GM21786 (cell line): ENCODE results near the gene TAF11L10.
"Not testable (repeated sequence)": the region's sequence is repeated elsewhere in the genome, so short reads cannot be mapped to it uniquely, and the experiment has no call there.

Source experiments
- ATAC-seq: cut with Tn5 transposase; IDR thresholded peaks from one replicate; pipeline ENCODE4 v1.9.1; 2021; ENCODE audit not compliant: unreplicated experiment

TAF11L10 gene

DNA sequence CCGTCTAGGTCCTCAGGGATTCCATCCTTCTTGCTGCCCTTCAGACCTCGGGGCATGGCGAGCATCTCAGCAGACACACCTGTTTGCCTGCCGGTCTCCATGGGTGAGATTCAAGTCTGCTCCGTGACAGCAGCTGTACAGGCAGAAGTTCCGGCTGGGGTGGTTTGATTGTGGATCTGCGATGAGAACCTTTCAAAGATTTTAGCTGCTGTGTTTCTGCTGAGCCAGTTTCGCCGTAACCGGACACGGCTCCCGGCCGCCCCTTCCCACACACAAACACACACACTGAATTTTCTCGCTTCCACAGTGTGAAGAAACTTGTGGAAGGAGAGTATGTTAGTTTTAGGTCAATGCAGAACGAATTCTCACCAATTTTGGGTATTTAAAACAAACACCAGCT, at the start of gene TAF11L10:
Gene TAF11L10, minus strand, starts transcription at position 101 of the 400 bp plus-strand sequence.
- ATAC-seq, result not testable (repeated sequence)

DNA sequence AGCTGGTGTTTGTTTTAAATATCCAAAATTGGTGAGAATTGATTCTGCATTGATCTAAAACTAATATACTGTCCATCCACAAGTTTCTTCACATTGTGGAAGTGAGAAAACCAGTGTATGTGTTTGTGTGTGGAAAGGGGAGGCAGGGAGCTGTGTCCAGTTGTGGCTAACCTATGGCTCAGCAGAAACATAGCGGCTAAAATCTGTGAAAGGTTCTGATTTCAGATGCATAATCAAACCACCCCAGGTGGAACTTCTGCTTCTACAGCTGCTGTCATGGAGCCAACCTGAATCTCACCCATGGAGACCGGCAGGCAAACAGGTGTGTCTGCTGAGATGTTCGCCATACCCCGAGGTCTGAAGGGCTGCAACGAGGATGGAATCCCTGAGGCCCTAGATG, 36.5 kb upstream of the TAF11L10 start, which contains the start of gene TAF11L14:
Gene TAF11L14, plus strand, starts transcription at position 301 of the 400 bp plus-strand sequence.
- ATAC-seq, result no peak

DNA sequence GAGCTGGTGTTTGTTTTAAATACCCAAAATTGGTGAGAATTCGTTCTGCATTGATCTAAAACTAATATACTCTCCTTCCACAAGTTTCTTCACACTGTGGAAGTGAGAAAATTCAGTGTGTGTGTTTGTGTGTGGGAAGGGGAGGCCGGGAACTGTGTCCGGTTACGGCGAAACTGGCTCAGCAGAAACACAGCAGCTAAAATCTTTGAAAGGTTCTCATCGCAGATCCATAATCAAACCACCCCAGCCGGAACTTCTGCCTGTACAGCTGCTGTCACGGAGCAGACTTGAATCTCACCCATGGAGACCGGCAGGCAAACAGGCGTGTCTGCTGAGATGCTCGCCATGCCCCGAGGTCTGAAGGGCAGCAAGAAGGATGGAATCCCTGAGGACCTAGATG, 34.2 kb upstream of the TAF11L10 start, which contains the start of gene TAF11L13:
Gene TAF11L13, plus strand, starts transcription at position 301 of the 400 bp plus-strand sequence.
- ATAC-seq, result not testable (repeated sequence)

DNA sequence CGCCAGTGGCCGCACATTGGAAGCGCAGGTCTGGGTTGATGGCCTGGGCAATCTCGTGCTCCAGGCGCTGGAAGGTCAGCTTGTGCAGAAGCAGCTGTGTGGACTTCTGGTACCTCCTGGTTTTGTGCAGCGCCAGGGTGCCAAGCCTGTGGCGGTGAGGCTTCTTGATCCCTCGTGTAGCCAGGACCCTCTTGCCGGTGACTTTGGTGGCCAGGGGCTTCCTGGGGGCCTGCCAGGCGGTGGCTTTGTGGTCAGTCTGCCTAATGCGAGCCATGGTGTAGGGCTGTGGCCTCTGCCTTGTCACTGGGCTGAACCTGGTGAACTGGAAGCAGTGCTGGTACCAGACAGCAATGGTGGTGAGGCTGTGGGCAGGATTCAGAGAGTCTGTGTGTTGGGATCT, 28.1 kb upstream of the TAF11L10 start:
- ATAC-seq, result no peak

- no peak for ATAC-seq
Observed at GRCh38 chr5:17620627-17621026, 23.0 kb upstream of the TAF11L10 start.

DNA sequence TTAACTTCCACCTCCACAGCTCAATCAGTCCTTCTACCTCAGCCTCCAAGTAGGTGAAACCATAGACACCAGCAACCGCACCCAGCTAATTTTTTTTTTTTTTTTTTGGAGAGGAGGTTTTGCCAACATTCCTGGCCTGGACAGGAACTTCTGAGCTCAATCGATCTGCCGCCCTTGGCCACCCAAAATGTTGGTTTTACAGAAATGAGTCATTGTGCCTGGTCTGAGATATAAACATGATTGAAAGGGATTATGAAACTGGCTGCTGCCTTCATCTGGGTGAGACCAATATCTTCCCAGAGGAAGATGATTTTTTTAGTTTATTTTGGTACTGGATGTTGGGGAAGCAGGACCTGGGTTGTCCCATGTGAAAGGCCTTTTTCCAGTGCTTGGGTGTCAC, 21.7 kb upstream of the TAF11L10 start:
- ATAC-seq, result no peak

- ATAC-seq, result no peak
Observed at GRCh38 chr5:17614872-17615605, 17.4 kb upstream of the TAF11L10 start.

- ATAC-seq, result not testable (repeated sequence)
Observed at GRCh38 chr5:17610092-17610491, 12.5 kb upstream of the TAF11L10 start, which contains the start of gene TAF11L12. TSS of gene TAF11L12 (plus strand) at chr5:17610392.

GRCh38 chr5:17607461-17607860, 9.8 kb upstream of the TAF11L10 start:
- not testable (repeated sequence) for ATAC-seq

DNA sequence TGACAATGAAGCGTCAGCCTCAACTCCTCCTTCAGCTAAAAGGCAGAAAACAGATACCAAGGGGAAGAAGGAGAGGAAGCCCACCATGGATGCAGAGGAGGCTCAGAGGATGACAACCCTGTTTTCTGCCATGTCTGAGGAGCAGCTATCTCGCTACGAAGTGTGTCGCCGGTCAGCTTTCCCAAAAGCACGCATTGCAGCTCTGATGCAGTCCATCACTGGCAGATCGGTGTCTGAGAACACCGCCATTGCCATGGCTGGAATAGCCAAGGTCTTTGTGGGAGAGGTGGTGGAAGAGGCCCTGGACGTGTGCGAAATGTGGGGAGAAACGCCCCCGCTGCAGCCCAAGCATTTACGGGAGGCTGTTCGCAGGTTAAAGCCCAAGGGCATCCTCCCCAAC, 7.3 kb upstream of the TAF11L10 start:
- ATAC-seq, result no peak

DNA sequence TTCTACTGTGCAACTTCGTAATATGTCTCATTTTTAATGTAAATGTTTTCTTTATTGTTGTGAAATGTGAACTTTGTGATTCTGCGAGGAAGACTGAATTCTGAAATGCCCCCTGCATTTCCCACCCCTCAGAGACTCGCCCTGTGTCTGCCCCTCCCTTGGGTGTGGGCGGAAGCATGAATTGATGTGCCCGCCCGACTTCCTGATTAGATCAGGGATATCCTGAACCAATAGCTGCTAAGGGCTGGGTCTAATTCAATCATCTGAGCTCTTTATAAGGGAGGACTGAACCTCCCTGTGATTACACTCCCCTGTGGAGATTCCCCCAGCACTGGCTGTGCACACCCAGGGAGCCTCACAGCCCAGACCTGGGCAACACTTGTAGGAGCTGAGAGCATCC, 6.3 kb upstream of the TAF11L10 start, which contains the start of gene TAF11L11:
Gene TAF11L11, plus strand, starts transcription at position 304 of the 400 bp plus-strand sequence.
- not testable (repeated sequence) for ATAC-seq

- not testable (repeated sequence) for ATAC-seq
Observed at GRCh38 chr5:17594255-17594654, 3.4 kb downstream of the TAF11L10 start, which contains the start of gene TAF11L9. TSS of gene TAF11L9 (minus strand) at chr5:17594394.

DNA sequence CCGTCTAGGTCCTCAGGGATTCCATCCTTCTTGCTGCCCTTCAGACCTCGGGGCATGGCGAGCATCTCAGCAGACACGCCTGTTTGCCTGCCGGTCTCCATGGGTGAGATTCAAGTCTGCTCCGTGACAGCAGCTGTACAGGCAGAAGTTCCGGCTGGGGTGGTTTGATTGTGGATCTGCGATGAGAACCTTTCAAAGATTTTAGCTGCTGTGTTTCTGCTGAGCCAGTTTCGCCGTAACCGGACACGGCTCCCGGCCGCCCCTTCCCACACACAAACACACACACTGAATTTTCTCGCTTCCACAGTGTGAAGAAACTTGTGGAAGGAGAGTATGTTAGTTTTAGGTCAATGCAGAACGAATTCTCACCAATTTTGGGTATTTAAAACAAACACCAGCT, 6.8 kb downstream of the TAF11L10 start, which contains the start of gene TAF11L8:
Gene TAF11L8, minus strand, starts transcription at position 101 of the 400 bp plus-strand sequence.
- ATAC-seq, result not testable (repeated sequence)

GRCh38 chr5:17585658-17586057, 12.0 kb downstream of the TAF11L10 start, which contains the start of gene TAF11L7:
TSS of gene TAF11L7 (minus strand) at chr5:17585758.
- ATAC-seq, result not testable (repeated sequence)
